Ascending aorta (tissue), 2 donors: Measurements from ENCODE around the gene ITSN1. TPM values are rescaled to one million over a fixed set of nuclear protein-coding genes. Genes with fewer than 3 reads are reported as not detected.

Experiments
- DNase-seq, 2 donors: peaks; one replicate each; pipeline ENCODE4 v3.0.0-alpha.2; 2019; ENCODE audit warnings: low spot score in 2 of 2
- H3K27ac ChIP-seq, 2 donors: fragments of 200-600 bp; sonication (generic); one replicate each; pipeline ENCODE4 v1.5.1; 2016 to 2017; ENCODE audit warnings: mild to moderate bottlenecking in 1 of 2
- H3K27me3 ChIP-seq: fragments of 200-600 bp; sonication (generic); one replicate; pipeline ENCODE4 v1.5.1; 2017
- H3K36me3 ChIP-seq, 2 donors: fragments of 200-600 bp; sonication (generic); one replicate each; pipeline ENCODE4 v1.5.1; 2016
- H3K4me1 ChIP-seq, 2 donors: fragments of 200-600 bp; sonication (generic); one replicate each; pipeline ENCODE4 v1.5.1; 2016 to 2017; ENCODE audit warnings: mild to moderate bottlenecking in 1 of 2
- H3K4me3 ChIP-seq, 2 donors: fragments of 200-600 bp; sonication (generic); one replicate each; pipeline ENCODE4 v1.5.1; 2016 to 2017; ENCODE audit warnings: mild to moderate bottlenecking in 1 of 2
- H3K9me3 ChIP-seq, 2 donors: fragments of 200-600 bp; sonication (generic); one replicate each; pipeline ENCODE4 v1.5.1; 2016
- CTCF ChIP-seq, 3 experiments: fragments of 200-600 bp in 2 of 3; fragments of 450-650 bp in 1 of 3; sonication (generic) in 2 of 3; IDR thresholded peaks; one replicate each; pipeline ENCODE4 v1.5.1; 2016 to 2019; ENCODE audit warnings: antibody characterized with exemption in 3 of 3, mild to moderate bottlenecking in 1 of 3, moderate library complexity in 1 of 3
- intact Hi-C: fragments of 100-400 bp; cut with DNase I; formaldehyde crosslinking; loops from one replicate; pipeline ENCODE4 v1.15.1; 2023
- total RNA-seq: library from RNA; depleted of rRNA; stranded (reverse); fragments of >200 nt; gene quantifications from one replicate; pipeline ENCODE4 v1.1.0, GENCODE V29; 2016

The ITSN1 gene
- total RNA-seq, 1 donor from 2014 or later = 95.0 TPM

- Histone ChIP-seq H3K9me3 (no peaks in the 10 kb centered on the region), H3K4me1 (peaks cover 0 to 6% of the 10 kb centered on the region in 2 donors), H3K27ac (peak overlapping the region in 1 of 2 donors; percentile 41), H3K36me3 (no peaks in the 10 kb centered on the region), H3K4me3 (no peak overlapping the region), H3K27me3 (no peaks in the 10 kb centered on the region)
- DNase-seq = no peak
- TF ChIP-seq CTCF (IDR thresholded peaks at IDR 0.05) = no peak
- intact Hi-C loops = no loop called here
Measured at GRCh38 chr21:33754481-33754880, 112.2 kb downstream of the ITSN1 start.

GRCh38 chr21:33755354-33755753 is 113.1 kb downstream of the ITSN1 start:
- H3K27ac ChIP-seq = no peak overlapping the region

GRCh38 chr21:33760641-33761440 is 118.5 kb downstream of the ITSN1 start:
- Histone ChIP-seq H3K4me3 (peak overlapping the region in 1 of 2 donors; percentile 44), H3K27me3 (no peaks in the 10 kb centered on the region), H3K27ac (peak overlapping the region; percentile 77 to 80), H3K9me3 (no peaks in the 10 kb centered on the region), H3K4me1 (peaks cover 4 to 15% of the 10 kb centered on the region in 2 donors), H3K36me3 (peaks cover 0 to 3% of the 10 kb centered on the region in 2 donors)
- no peak for TF ChIP-seq CTCF (IDR thresholded peaks at IDR 0.05)
- intact Hi-C loops = loop anchor here (5.0 kb wide), 2 partner anchors 41 to 119 kb away; partner anchors contain the start of genes CRYZL1 and ITSN1
- DNase-seq = peak in 1 of 2 donors; percentile 69

More at GRCh38 chr21:33755354-33755753, 113.1 kb downstream of the ITSN1 start:
- no peak for DNase-seq
- Histone ChIP-seq H3K36me3 (no peaks in the 10 kb centered on the region), H3K4me3 (no peak overlapping the region), H3K27me3 (no peaks in the 10 kb centered on the region), H3K4me1 (peaks cover 0 to 5% of the 10 kb centered on the region in 2 donors), H3K9me3 (no peaks in the 10 kb centered on the region)
- intact Hi-C loops = no loop called here
- TF ChIP-seq CTCF (IDR thresholded peaks at IDR 0.05) = no peak

GRCh38 chr21:33761441-33762036 is 119.2 kb downstream of the ITSN1 start:
- Histone ChIP-seq H3K36me3 (peaks cover 5 to 10% of the 10 kb centered on the region in 2 donors), H3K4me1 (peaks cover 4 to 15% of the 10 kb centered on the region in 2 donors), H3K27me3 (no peaks in the 10 kb centered on the region), H3K27ac (peak overlapping the region; percentile 77 to 80), H3K9me3 (no peaks in the 10 kb centered on the region), H3K4me3 (peak overlapping the region in 1 of 2 donors; percentile 44)
- DNase-seq = peak in 1 of 2 donors; percentile 66
- no peak for TF ChIP-seq CTCF (IDR thresholded peaks at IDR 0.05)
- intact Hi-C loops = loop anchor here (5.0 kb wide), 2 partner anchors 41 to 119 kb away; partner anchors contain the start of genes CRYZL1 and ITSN1

- Histone ChIP-seq H3K9me3 (no peaks in the 10 kb centered on the region), H3K36me3 (peaks cover 15% of the 10 kb centered on the region in 2 donors), H3K4me3 (no peak overlapping the region), H3K27ac (peak overlapping the region; percentile 39 to 80), H3K4me1 (peaks cover 4 to 15% of the 10 kb centered on the region in 2 donors), H3K27me3 (no peaks in the 10 kb centered on the region)
- no peak for DNase-seq
- TF ChIP-seq CTCF (IDR thresholded peaks at IDR 0.05) = no peak
- intact Hi-C loops = loop anchor here (5.0 kb wide), 2 partner anchors 39 to 121 kb away; partner anchors contain the start of genes CRYZL1 and ITSN1
Measured at GRCh38 chr21:33762803-33763581, 120.7 kb downstream of the ITSN1 start.
